ENCODE results near the gene HOXA10.

The HOXA10 gene

DNA sequence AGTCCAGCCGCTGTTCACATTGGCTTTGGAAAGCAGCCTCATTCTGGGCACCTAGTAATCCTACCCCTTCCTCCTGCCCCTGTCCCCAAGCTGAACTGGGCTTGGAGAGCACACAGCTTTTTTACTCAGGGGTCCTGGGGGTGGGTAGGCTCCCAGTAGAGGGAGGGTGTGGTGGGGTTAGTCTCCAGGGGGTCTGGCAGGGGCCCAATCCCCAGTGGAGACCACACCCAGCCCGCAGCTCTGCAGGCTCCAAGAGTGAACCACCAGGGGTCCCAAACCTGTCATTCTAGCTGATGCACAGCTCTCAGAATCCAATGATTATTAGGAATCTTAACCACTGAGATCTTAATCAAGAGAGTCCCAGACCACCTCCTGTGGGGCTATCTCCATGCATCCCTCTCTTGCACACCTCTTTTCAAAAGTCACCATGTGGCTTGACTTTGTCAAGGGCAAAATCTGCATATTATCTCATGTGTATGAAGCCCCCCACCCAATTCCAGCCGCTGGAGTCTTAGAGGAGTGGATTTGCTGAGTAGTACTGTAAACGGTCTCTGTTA, 8.2 kb upstream of the HOXA10 start:
- in situ Hi-C loops (cut with HindIII; ENCODE audit: low sequenced_read_pairs), result no loop called here

DNA sequence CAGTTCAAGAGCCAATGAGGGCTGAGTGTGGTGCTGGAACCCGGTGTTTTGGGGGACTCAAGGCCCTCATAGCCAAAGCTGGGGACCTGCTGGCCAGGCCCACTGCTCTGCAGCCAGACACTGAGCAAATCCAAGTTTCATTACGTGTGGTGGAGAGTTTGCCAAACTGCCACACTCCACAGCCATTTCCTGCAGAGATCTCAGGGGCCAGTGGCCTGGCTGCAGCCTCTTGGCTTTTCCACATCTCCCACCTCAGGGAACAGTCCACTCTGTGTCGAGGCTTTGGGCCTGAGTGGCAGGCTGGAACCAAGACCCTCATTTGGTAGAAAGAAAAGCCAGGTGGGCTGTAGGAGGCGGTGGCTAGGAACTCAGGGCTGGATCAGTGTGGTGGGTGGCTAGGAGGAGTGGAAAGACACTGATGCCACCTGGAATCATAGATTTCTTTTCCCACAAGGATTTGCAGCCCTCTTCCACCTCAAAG, 7.7 kb upstream of the HOXA10 start:
- in situ Hi-C loops (cut with HindIII; ENCODE audit: low sequenced_read_pairs), result no loop called here

DNA sequence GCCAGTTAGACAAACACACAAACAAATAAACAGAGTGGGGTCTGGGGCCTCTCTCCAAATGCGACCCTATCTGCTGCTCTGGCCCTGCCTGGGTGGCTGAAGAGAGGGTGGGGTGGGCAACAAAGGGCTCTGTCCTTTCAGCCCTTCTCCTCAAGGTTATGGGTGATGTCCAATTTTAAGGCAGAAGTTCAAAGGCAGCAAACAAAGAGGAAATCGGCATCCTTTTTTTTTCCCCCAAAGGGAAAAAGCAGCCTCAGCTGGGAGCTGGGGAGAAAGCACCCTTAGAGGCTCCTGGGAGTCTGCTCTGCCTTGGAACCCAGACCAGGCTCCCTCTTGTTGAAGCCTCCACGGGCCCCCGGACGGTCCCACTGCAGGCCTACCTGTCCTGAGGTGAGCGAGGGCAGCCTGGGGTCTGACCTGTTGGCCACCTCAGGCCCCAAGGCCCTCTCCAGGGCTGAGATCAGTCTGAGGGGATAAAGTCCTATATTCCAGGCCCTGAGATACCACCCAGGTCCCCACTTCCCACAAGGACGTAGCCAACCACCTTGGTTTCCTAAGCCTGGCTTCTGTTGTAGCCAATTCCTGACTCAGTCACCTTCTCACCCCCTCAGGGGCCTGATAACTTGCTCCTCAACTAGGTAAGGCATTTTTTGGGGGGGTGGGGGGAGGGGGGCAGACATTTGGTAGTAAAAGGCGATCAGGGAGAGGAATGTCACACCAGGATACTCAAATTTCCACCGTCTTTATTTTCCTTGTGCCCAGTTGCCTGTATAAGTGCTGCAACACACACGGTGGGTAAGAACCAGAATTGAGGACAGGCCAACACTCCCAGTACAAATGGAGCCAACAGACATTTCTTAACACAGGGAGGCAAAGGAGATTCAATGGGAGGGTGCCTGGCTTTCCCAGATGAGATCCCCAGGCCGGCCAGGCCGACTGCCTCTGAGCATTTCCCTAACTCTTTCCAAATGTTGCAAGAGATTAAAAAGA, 6.6 kb upstream of the HOXA10 start:
- in situ Hi-C loops (cut with HindIII; ENCODE audit: low sequenced_read_pairs), result no loop called here

DNA sequence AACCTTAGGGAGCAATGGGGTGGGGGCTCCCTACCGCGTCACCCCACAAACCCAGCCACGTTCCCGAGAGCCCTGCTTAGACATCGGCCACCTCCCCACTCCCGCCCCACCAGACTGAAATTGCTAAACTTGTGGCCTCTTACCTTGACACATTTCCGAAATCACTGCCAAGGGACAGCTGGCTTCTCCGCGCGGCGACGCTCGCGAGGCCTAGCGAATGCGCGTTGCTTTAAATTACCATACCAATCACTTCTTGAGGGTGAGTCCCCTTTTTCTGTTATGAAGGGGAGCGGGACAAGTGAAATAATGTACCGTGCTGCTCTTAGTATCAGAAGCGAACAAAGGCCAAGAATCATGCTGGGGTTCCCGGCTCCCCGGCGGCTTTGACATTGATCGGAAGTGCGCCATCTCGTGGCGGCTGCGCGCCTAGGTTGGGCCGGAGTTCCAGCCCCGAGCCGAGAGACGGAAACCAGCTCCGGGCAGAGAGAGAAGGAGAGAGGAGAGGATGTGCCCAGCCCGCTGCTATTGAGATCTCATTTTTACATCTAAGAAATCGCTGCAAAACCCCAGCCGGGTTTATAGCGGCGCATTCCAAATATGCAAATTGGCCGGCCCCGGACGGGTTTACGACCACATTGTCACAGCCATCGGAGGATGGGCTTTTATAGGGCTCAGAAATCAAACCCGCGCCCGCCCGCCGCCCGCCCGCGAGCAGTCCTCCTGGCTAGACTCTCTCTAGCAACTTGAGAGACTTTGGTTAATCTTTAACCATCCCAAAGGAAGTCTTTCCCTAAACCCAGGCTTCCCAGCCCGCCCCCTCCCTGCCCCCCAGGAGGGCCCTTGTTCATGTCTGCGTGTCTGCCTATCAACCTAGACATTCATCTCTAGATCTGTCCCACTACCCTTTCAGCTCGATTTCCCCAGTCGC, 5.6 kb upstream of the HOXA10 start:
- in situ Hi-C loops (cut with HindIII; ENCODE audit: low sequenced_read_pairs), result no loop called here

DNA sequence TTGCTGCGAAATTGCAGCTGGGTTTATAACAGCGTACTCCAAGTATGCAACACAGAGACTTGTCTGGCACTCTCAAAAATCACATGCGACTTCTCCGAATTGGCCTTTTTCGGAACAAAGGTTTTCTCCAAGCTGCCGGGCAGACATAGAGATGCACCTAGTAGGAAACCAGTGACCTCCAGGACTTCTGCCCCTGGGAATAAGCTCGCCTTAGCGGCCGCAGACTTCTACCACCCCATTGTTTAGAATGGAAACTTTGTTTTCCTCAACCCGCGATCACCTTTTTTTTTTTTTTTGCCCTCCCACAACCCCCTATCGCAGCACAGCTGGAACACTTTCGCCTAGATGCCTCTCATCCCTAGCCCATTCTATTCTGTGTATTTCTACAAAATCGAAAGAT, 4.9 kb upstream of the HOXA10 start:
- in situ Hi-C loops (cut with HindIII; ENCODE audit: low sequenced_read_pairs), result no loop called here

DNA sequence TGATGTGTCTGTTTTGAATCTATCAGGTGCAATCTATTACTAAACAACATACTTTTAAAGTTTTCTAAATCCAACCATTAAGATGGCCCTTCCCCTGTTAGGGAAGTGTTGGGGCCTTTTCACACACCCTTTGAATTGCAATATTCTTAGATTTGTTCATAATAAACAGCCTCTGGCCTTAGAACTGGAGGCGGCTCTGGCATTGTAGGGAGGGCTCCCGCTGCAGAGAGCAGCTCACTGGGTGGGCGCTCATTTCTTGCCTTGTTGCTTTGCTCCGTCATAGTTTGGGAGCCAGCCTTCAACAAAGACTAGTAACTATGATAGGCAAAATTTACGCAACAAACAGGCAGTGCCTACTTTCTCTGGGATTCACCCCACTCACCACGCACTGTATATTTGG, 4.2 kb upstream of the HOXA10 start:
- in situ Hi-C loops (cut with HindIII; ENCODE audit: low sequenced_read_pairs), result no loop called here

DNA sequence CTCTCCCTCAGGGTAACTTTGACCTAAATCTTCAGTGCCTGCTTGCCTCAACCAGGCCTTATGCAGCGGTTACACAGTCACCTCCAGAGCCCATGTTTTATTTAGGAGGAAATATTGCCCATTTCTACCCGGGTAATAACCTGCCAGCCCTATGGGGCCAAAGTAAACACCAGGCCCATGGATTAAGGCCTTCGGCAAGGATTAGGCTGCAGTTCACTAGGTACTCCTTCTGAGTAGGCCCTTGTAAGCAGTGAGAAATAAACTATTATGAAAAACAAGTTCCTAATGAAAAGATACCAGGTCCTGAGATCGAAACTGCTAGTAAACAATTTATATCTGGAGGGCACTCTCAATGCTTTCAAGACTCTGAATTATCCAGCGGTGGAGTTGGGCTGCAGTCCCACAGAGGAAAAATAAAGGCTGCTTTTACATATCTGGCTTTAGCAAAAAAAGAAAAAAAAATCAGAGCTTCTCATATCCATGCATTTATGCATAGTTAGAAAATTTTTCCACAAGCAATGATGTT, 3.7 kb upstream of the HOXA10 start:
- in situ Hi-C loops (cut with HindIII; ENCODE audit: low sequenced_read_pairs), result no loop called here

DNA sequence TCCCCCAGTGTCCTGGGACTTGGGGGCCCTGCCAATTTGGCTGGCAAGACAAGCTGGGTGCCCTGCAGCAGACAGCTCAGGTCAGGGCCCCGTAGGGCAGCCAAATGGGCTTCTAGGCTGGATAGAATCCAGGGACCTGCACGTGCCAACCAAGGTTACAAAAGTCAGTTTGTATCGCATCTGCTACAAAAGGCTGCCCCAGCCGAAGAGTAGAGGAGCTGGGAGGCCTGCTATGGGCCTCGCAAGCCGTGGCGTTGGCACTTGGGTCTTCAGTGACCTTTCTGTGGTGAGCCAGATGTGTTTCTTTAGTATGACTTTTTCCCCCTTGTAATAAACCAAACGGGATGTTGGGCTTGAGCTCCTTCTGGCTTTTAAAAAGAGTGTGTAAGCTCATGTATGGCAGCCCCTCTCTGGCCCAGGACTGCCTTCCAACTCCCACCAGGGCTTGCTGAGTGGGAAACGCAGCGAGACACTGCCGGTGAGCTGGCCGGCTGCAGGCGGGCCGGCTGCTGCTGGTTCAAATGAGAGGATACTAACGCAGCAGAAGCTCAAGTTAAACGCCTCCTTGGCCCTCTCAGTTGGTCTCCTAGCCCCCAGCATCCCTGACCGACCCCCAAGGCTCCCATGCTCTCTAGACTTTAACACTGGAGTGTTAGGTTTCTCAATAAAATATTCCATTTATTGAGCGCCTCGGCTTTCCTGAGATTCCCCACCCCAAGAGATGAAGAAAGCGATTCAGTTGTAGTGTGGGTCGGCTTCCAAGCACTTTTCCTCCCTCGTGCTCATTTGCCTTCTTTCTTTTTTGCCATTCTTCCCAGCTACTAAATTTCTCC, 3.1 kb upstream of the HOXA10 start:
- in situ Hi-C loops (cut with HindIII; ENCODE audit: low sequenced_read_pairs), result no loop called here

DNA sequence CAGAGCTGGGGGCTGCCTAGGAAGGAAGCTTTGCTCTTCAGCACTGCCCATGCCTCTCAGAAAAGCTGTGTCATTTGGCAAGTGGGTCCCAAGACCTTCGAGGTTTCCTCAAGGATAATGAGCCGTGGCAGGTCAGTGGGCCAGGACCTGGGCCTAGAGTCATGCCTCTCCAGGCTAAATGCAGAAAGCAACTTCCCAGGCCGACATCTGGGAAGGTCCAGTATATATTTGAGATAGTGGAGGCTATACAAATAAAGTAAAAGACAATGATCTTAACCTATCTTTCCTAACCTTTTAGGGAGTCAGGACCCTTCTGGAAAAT, 2.4 kb upstream of the HOXA10 start:
- in situ Hi-C loops (cut with HindIII; ENCODE audit: low sequenced_read_pairs), result no loop called here

DNA sequence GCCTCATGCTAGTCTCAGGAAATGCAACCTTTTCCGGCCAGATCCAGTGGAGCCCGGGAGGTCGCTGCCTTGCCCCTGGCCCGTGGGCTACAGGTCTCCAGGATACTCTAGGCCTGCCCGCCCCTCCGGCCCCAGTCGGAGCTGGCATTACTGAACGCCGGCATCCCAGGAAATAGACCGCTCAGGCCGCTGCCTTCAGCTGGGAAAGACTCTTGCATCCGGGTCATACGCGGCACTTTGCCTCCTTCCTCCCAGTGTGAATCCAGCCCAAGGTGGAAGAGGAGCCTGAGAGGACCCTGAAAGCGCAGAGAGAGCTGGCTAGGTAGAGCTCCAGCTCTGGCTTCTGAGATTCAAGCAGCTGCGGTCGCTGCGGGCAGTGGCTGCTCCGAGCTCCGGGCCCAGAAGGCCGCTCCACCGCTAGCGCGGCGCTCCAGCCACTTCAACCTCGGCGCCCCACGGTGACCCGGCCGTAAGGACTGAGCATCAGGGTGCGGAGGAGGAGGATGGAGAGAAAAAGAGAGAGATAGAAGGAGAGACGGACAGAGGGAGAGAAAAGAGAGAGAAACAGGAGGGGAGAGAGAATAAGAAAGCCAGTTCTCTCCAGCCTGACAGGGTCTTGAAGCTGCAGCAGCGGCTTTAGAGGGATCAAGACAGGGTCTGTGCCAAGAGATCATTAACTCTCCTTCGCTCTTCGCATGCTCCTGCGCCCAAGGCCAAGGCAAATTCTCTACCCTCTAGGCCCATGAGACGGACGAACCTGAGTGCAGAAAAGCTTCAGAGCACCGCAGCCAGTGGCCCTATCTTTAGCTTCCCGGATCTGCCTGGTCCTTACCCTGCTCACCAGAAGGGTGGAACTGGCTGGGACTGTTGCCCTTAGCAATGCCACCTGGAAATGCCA, 1.8 kb upstream of the HOXA10 start:
- in situ Hi-C loops (cut with HindIII; ENCODE audit: low sequenced_read_pairs), result no loop called here

DNA sequence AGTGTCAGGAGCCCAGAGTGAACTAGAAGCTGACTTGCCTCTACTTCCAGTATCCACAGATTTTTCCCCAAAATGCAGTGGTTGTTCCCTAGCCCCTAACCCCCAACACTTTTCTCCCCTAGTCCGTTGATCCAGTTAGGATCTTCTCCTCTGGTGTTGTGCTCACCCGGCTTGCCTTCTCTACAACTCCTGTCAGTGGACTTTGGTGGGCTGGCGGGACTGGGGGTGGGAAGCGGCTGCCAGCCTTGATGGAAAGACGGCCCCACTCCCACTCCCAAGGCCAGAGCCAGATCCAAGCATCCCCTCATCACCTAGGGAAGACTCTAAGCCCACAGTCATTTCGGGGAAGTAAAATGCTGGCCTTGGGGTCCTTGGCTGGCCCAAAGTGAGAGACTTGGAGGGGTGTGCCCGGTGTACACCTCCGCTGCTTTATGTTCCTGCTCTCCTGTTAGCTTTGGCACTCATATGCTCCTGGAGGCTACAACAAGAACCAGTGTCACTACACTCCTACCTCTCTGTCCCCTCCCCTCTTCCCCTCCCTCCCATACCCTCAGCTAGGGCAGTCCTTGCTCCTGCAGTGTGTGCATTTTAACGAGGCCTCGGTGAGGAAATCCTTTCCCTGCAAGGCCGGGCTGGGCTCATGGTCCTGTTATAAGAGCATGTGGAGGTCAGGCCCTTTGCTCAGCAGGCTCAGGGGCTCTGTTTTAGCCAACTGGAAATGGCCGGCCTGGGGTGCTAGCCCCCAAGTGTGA, 930 bp upstream of the HOXA10 start:
- in situ Hi-C loops (cut with HindIII; ENCODE audit: low sequenced_read_pairs), result loop anchor here (25.0 kb wide), 1 partner anchor 1288 kb away; no protein-coding TSS in a partner anchor

DNA sequence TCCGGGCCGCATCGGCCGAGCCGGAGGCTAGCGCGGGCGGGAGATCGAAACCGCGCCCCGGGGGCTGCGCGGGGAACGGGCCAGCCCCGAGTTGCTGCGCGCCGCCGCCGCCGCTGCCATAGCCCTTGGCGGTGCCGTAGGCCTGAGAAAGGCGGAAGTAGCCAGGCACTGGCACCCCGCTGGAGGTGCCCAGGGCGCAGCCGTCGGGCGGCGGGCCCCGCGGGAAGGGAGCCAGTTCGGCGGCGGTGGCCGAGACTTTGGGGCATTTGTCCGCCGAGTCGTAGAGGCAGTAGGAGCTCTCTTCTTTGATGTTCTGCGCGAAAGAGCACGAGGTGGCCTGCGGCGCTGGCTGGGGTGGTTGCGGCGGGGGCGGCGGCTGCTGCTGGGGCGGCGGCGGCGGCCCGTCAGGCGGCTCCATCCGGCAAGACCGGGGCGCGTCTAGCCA, 587 bp downstream of the HOXA10 start:
- in situ Hi-C loops (cut with HindIII; ENCODE audit: low sequenced_read_pairs), result loop anchor here (25.0 kb wide), 1 partner anchor 1286 kb away; no protein-coding TSS in a partner anchor

DNA sequence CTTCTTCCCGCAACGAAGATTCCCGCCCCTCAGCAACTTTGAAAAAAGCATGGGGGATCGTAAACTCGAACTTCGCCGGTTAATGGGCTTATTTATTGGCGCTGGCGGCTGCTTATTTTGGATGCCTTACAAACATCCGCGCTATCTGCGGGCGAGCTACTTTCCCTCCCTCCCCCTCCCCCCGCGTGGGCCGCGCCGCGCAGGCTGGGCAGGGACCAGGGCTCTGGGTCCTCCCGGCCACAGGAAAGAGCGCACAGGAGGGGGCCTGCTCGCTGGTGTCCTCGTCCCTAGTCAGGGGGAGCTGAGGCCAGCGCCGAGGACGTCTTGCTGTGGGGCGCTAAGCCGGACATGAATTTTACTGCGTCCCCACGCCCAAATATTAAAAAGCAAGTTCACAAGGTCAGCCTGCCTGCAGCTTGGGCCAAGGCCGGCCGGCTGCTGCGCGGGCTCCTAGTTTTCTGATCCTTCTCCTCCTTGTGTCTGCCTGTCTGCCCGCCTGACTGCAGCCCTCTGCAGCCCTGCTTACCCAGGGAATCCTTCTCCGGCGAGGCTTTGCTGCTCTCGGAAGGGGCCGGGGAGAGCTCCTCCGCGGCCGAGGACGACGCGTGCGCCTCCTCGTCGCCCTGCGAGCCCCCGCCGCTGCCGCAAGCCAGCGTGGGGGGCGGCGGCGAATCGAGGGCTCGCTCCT, 1.2 kb downstream of the HOXA10 start:
- in situ Hi-C loops (cut with HindIII; ENCODE audit: low sequenced_read_pairs), result loop anchor here (25.0 kb wide), 1 partner anchor 1286 kb away; no protein-coding TSS in a partner anchor

DNA sequence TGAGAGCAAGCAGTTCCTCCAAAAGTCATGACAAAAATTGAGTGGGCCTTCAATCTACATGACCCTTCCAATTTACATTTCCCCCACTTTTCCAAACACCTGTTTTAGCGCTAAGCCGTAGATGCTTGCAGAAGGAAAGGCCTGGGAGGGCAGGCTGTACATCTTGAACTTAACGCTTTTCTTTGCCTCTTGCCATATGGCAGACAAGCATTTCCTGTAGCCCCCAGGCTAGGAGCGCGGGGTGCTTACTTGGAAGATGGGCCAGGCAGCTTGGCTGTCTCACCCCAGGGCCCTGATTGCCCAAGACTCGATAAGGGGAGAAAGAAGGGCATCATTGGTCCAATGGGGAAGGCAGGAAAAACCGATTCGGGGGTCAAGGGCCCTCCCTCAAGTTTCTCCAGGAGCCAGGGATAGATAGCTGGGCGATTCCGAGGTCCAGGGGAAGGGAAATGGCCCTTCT, 1.8 kb downstream of the HOXA10 start:
- in situ Hi-C loops (cut with HindIII; ENCODE audit: low sequenced_read_pairs), result loop anchor here (25.0 kb wide), 1 partner anchor 1285 kb away; no protein-coding TSS in a partner anchor

DNA sequence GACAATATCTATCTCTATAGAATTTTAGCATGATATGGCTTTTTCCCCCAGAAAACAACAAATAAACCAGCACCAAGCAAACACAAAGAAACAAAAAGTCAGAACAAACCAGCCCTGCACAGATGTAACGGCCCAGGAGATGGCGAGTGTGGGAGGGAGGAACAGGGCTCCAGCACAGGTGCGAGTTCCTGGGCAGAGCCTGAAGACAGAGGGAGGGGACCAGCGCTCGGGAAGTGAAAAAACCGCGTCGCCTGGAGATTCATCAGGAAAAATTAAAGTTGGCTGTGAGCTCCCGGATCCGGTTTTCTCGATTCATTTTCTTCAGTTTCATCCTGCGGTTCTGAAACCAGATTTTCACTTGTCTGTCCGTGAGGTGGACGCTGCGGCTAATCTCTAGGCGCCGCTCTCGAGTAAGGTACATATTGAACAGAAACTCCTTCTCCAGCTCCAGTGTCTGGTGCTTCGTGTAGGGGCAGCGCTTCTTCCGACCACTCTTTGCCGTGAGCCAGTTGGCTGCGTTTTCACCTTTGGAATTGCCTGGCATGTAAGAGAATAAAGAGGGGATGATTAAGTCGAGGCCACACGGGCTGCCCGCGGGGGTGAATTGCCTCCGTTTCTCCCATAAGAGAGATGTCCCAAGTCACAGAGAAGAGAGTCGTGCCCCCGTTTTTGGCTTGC, 2.3 kb downstream of the HOXA10 start:
- in situ Hi-C loops (cut with HindIII; ENCODE audit: low sequenced_read_pairs), result loop anchor here (25.0 kb wide), 1 partner anchor 1284 kb away; no protein-coding TSS in a partner anchor

DNA sequence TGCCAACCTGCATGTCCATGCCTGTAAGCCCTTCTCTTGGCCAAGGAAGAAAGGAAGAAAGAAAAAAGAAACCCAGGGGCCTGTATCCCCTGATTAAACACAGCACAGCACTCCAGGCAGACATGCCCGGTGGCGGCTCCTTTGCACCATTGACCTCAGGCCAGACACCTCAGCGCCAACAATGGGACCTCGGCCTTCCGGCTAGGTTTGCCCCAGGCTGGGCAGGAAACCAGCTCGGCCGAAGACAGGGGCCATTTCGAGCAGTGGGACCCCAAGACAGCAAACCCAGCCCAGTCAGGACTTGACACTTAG, 2.8 kb downstream of the HOXA10 start:
- in situ Hi-C loops (cut with HindIII; ENCODE audit: low sequenced_read_pairs), result loop anchor here (25.0 kb wide), 1 partner anchor 1284 kb away; no protein-coding TSS in a partner anchor

All from endothelial cell of hepatic sinusoid (primary cell).